Mammary epithelial cell (primary cell): ENCODE data around the gene ENTHD1.

Source experiments
- CTCF ChIP-seq, 2 donors: IDR thresholded peaks in 1 of 2; conservative IDR thresholded peaks in 1 of 2; 2 replicates each; pipeline ENCODE4 v1.5.1; 2011 to 2012; ENCODE audit warnings: inconsistent platforms in 2 of 2, low read length in 2 of 2, mild to moderate bottlenecking in 2 of 2, control low read depth in 1 of 2, low read depth in 1 of 2; ENCODE audit not compliant: insufficient read depth in 1 of 2; ENCODE audit errors: extremely low read depth in 1 of 2
- EZH2 ChIP-seq: IDR thresholded peaks from 2 replicates; pipeline ENCODE4 v1.6.1; 2012; ENCODE audit warnings: low read length, inconsistent platforms, borderline replicate concordance

DNA sequence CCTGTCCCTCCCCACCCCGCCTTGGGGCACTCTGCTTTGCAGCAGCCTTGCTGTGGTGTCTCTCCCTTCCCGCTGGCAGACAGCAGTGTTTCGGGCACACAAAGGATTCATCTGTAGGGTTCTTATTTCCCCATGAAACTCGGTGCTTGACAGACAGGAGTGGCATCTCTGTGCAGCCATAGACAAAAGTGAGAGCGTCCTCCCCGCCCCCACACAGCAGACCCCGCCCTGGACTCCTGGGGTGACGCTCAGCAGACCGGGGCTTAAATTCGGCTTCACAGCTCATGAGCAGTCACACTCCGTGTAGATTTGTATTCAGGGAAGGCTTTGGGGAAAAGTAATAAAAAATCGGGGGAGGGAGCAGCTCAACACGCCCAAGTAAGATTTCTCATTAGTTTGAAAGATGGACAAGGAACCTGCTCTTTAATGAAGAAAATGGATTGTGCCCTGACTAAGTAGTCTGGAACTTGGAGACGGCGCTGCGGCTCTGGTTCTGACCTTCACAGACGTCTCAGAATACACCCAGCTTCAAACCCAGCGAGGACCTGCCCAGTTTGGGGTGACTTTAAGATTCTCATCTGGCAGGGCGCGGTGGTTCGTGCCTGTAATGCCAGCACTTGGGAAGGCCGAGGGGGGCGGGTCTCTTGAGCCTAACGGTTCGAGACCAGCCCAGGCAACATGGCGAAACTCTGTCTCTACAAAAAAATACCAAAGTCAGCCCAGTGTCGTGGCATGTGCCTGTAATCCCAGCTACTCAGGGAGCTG, 187.0 kb downstream of the ENTHD1 start:
- TF ChIP-seq CTCF (conservative IDR thresholded peaks at IDR 0.05 in 1 of 2, IDR thresholded peaks at IDR 0.05 in 1 of 2; ENCODE audit: extremely low read depth in 1 of 2, insufficient read depth in 1 of 2, low read depth in 1 of 2, low read length in 2 of 2) = no peak
- TF ChIP-seq EZH2 = no peak
